Measurements from ENCODE around the gene ABCC6. TPM values are rescaled to one million over a fixed set of nuclear protein-coding genes. Genes with fewer than 3 reads are reported as not detected.

The ABCC6 gene
- total RNA-seq, 1 experiment from 2014 or later = 1.1 TPM

DNA sequence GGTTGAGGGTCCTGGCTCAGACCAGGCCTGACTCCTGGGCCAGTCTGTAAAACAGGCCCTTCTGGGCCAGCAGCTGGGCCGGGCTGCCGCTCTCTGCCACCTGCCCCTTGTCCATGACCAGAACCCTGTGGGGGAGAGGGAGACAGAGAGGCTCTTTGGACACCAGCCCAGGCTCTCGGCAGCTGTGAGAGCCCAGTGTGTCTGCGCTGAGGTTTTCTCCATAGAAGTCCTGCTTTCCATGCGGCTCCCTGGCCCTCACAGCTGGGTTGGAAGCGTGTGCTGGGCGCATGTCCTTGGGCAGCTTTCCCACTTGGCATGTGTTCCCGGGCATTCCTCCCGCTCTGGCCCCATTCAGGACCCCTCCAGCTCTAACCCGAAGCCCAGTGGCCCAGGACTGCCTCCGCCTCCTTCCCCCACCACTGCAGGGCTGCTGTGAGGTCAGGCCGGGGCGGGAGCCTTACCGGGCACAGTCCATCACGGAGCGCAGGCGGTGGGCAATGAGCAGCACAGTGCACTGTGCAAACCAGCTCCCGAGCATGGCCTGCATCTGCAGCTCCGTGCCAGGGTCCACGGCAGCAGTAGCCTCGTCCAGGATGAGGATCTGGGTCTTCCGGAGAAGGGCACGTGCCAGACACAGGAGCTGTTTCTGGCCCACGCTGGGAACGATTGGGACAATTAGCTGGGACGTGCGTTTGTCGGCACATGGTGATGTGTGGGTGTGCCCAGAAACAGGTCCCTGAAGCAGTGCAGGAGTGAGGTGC, 73.0 kb downstream of the ABCC6 start:
- H3K27me3 ChIP-seq (ENCODE audit: insufficient read depth, low read length) = no peaks in the 10 kb centered on the region
- no peak overlapping the region for H3K4ac ChIP-seq (ENCODE audit: low read depth, low read length)
- no peak overlapping the region for H2BK12ac ChIP-seq (ENCODE audit: insufficient read length, low read depth, low read length)
- no peak overlapping the region; the same call in 1 of the 2 replicates for H3K14ac ChIP-seq (ENCODE audit: insufficient read depth, low read length)
- no peaks in the 10 kb centered on the region for H4K20me1 ChIP-seq (ENCODE audit: control insufficient read depth, insufficient read depth, insufficient read length)
- no peak for DNase-seq
- no peak overlapping the region for H3K23ac ChIP-seq (ENCODE audit: insufficient read length, low read depth, low read length)
- H2BK120ac ChIP-seq (ENCODE audit: low read depth, low read length, poor library complexity, severe bottlenecking) = no peak overlapping the region
- no peaks in the 10 kb centered on the region for H3K79me2 ChIP-seq (ENCODE audit: insufficient read depth, low read length)
- no peak overlapping the region for H3K18ac ChIP-seq (ENCODE audit: insufficient read length, low read depth, low read length)
- no peak overlapping the region for H3T11ph ChIP-seq (ENCODE audit: low read length)
- Mint-ChIP-seq H3K4me1 (peaks cover 3 to 7% of the 10 kb centered on the region in 2 experiments), H3K36me3 (ENCODE audit: insufficient read depth in 1 of 3, low read depth in 3 of 3) (peaks cover 3 to 6% (median 4%) of the 10 kb centered on the region in 3 experiments; a peak in 3 of 7 replicates), H3K9me3 (no peaks in the 10 kb centered on the region), H3K4me3 (no peak overlapping the region), H3K27ac (no peak overlapping the region; a peak in 1 of 7 replicates), H3K27me3 (ENCODE audit: low read depth) (peaks cover 1% of the 10 kb centered on the region; the same call in 1 of the 2 replicates)
- H3K9ac ChIP-seq (ENCODE audit: extremely low read depth, insufficient read length, low read length) = no peak overlapping the region
- no peaks in the 10 kb centered on the region for H3K9me3 ChIP-seq (ENCODE audit: control insufficient read depth, low read depth, low read length)
- no peak overlapping the region for H2AK5ac ChIP-seq (ENCODE audit: insufficient read length, low read length)
- H2BK20ac ChIP-seq (ENCODE audit: low read depth, low read length, poor library complexity, severe bottlenecking) = no peak overlapping the region
- no peaks in the 10 kb centered on the region for H3K79me1 ChIP-seq (ENCODE audit: insufficient read depth, low read depth, low read length, poor library complexity, severe bottlenecking)
- H2BK15ac ChIP-seq (ENCODE audit: low read depth, low read length) = no peak overlapping the region
- no peak overlapping the region for H3K56ac ChIP-seq (ENCODE audit: insufficient read length, low read depth, low read length)
- no peak overlapping the region for H4K8ac ChIP-seq (replicated peaks; ENCODE audit: insufficient read length, low read depth, low read length)
- H3K27ac ChIP-seq (ENCODE audit: insufficient read length, low read depth, low read length) = no peak overlapping the region
- H4K91ac ChIP-seq (ENCODE audit: insufficient read length, low read depth, low read length) = no peak overlapping the region
- no peak overlapping the region for H4K5ac ChIP-seq (ENCODE audit: insufficient read length, low read depth, low read length)
- no peak overlapping the region for H2BK5ac ChIP-seq (ENCODE audit: insufficient read length, low read length)
- H2AFZ ChIP-seq (ENCODE audit: low read length) = no peak overlapping the region
- WGBS (ENCODE audit: extremely low coverage, insufficient read length, low lambda C conversion rate) = no CpG with 5 or more reads among the region's 28 CpGs
- no peak overlapping the region for H3K4me2 ChIP-seq (ENCODE audit: insufficient read depth, insufficient read length, low read length)
- TF ChIP-seq, protein P1, sequence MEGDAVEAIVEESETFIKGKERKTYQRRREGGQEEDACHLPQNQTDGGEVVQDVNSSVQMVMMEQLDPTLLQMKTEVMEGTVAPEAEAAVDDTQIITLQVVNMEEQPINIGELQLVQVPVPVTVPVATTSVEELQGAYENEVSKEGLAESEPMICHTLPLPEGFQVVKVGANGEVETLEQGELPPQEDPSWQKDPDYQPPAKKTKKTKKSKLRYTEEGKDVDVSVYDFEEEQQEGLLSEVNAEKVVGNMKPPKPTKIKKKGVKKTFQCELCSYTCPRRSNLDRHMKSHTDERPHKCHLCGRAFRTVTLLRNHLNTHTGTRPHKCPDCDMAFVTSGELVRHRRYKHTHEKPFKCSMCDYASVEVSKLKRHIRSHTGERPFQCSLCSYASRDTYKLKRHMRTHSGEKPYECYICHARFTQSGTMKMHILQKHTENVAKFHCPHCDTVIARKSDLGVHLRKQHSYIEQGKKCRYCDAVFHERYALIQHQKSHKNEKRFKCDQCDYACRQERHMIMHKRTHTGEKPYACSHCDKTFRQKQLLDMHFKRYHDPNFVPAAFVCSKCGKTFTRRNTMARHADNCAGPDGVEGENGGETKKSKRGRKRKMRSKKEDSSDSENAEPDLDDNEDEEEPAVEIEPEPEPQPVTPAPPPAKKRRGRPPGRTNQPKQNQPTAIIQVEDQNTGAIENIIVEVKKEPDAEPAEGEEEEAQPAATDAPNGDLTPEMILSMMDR (conservative IDR thresholded peaks at IDR 0.05) = no peak
- H3K4me1 ChIP-seq (ENCODE audit: insufficient read depth, low read length) = no peaks in the 10 kb centered on the region
- no peaks in the 10 kb centered on the region for H3K23me2 ChIP-seq (ENCODE audit: insufficient read length, low read depth, low read length, poor library complexity, severe bottlenecking)
